Left cardiac atrium (tissue), 4 donors: Measurements from ENCODE around the gene PLCB2. TPM values are rescaled to one million over a fixed set of nuclear protein-coding genes. Genes with fewer than 3 reads are reported as not detected.

Experiments used
- ATAC-seq, 2 donors: fragments of 200-7000 bp; cut with Tn5 transposase; one replicate each; pipeline ENCODE4 v1.9.1; 2020; ENCODE audit warnings: mild to moderate bottlenecking in 2 of 2, moderate library complexity in 2 of 2
- DNase-seq: peaks from one replicate; pipeline ENCODE4 v3.0.0-alpha.2; 2020
- intact Hi-C, 2 donors: fragments of 100-400 bp; cut with DNase I; formaldehyde crosslinking; loops; one replicate each; pipeline versions ENCODE4 v1.14.1 to v1.15.1; 2022 to 2023
- total RNA-seq, 2 donors: library from RNA; stranded (reverse); fragmentation: NEBNext Ultra II Directional; extraction: Animal tissue kit (Norgen Biotek cat#: 25700); gene quantifications; one replicate each; pipeline ENCODE4 v1.2.1, GENCODE V29; 2021
- donor health status: DM: no; HTN: yes; CAD: no.
- donor health status: DM: no; HTN: yes; CAD: no; lungs with severe emphysema.
- donor health status: DM: yes; HTN: yes; CAD: no.
- donor health status: Dilated cardiomyopathy.

The PLCB2 gene
- total RNA-seq, 2 donors from 2014 or later: 8.4 to 13.5 TPM

DNA sequence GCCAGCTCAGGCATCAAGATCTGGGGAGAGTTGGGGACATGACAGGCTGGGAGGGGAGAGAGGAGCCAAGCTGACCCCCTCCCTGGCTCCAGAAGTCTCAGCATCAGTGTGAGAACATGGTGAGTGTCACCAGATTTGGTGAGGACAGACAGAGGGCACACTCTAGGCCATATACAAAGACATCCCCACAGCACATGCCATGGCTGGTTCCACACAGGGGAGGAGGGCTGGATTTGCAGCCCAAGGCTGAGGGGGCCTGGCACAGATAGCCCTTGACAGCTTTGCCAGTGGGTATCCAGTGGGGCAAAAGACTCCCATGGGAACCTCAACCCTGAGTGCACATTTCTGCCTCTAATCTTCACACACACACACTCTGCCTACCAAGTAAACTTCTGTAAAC, 14.7 kb downstream of the PLCB2 start:
- ATAC-seq: no peak
- intact Hi-C loops: no loop called here

DNA sequence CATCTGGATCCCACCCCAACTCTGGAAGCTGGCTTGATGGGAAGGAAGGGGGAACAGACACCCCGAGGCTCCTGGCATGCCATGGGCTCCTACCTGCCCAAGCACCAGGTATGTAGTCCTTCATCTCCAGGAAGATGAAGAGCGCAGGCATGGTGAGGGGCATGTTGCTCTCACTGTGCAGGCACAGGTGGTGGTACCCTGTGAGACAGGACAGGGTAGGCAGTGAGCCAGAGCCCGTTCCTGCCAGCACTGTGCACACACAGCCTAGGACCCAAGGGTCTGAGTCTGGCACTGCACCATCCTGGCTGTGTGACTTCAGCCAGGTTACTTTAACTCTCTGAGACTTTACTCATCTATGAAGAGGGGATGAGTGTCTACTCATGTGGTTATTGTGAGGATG, 15.5 kb downstream of the PLCB2 start:
- no peak for ATAC-seq
- DNase-seq: no peak
- intact Hi-C loops: no loop called here

More for the DNA sequence above, 14.7 kb downstream of the PLCB2 start:
- no peak for DNase-seq

DNA sequence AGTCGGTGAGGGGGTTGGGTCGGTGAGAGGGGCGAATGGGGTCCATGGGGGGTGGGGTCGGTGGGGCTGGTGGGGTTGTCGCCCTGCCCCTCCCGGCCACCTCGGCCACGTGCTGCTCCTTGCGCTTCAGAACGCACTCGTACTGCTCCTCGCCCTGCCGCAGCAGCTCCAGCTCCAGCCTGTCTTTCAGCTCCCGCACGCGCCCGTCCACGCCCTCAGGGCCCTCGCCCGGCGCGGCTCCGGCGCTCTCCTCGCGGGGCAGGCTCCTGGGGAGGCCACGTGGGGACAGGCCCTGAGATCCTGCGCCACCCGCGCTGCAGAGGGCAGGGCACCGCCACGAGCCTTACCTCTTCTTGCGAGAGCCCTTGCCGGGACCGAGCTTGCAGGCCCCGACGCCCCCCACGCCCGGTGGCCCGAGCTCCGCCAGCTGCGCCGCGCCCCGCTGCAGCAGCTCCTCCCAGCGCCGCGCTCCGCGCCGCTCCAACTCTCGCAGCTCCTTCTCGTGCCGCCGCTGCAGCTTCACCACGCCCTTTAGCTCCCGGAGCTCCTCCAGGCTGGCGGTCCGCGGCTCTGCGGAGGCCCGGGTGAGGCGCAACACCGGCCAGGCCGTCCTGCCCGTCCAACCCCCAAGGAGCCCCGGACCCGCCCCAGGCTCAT, 16.7 kb downstream of the PLCB2 start:
- intact Hi-C loops: no loop called here
- peak; percentile 62 for DNase-seq
- peak; percentile 46 to 66 for ATAC-seq

DNA sequence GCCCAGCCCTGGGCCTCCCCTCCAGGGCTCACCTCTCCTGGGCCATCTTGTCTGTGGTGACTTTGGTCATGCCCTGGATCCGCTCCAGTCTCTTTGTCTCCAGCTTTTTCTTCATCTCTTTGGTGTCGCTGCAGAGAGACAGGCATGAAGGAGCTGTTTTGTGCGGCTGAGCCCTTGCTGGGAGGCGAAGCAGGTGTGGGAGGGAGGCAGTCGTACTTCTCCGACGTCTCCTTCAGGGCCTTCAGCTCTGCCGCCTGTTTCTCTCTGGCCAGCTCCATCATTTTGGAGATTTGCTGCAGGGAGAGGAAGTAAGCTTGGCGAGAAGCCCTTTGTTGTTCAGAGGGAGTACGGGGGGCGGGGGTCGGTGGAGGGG, 17.2 kb downstream of the PLCB2 start:
- no peak for ATAC-seq
- DNase-seq: no peak
- intact Hi-C loops: no loop called here

DNA sequence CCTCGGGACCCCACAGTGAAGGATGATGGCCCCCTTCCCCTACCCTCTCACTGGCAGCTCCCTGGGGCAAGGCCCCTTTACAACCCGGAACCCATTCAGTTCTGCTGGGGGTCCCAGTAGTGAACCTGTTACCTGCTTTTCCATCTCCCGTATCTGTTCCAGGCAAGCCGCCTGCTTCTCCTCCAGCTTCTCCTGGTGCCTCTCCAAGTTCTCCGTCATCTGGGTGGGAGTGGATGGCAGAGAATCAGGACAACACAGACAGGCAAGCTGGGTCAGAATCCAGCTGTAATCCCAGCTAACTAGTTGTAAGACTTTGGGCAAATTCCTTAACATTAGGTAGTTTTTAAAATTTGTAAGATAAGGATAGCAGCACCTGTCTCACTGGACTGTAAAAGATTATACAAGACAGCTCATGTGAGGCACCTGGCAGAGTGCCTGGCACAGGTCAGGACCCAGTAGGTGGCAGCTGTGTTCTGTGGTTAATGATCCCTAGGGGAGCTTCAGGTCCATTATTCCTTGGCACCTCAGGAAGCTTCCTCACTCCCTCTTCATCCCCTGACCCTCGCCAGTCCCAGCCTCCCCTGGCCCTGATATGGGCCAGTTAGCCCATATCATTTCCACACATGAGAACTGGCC, 18.5 kb downstream of the PLCB2 start:
- DNase-seq: no peak
- intact Hi-C loops: no loop called here
- no peak for ATAC-seq

DNA sequence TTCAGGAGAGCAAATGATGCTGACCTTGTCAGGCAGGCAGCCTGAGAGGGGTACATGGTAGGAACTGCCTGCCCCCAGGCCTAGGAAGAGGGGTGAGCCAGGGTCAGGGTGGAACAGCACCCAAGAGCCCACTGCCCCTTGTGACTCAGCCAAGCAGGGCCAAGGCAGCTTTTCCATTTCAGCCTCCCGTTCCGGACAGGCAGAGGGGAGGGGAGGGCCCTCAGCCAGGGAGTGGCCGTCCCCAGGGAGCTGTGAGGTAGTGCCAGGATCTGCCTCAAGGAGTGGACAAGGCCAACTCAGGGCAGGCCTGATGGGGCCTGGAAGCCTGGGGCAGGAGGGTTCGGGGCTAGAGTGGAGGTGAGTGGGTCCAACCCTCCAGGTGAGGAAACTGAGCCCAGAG, 19.8 kb downstream of the PLCB2 start:
- intact Hi-C loops: no loop called here
- DNase-seq (no peak), ATAC-seq (peak in 1 of 2 donors; percentile 4)

DNA sequence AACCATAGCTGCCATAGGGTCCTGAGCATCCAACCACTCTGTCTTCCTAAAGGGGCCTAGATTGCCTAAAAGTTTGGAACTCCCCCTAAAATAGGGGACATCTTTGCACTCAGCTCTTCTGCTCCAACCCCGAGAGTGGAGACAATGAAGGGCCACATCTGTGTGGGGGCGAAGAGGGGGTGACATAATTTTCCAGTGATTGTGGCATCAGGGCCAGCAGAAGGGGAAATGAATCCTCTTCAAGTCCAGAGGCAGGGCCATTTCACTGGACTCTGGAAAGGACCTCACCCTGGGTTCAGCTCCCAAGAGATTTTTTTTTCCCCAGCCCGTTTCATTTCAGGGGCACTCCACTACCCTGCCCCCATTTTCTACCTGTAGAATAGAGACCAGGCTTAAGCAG, 20.2 kb downstream of the PLCB2 start:
- intact Hi-C loops: no loop called here
- ATAC-seq (no peak), DNase-seq (no peak)

DNA sequence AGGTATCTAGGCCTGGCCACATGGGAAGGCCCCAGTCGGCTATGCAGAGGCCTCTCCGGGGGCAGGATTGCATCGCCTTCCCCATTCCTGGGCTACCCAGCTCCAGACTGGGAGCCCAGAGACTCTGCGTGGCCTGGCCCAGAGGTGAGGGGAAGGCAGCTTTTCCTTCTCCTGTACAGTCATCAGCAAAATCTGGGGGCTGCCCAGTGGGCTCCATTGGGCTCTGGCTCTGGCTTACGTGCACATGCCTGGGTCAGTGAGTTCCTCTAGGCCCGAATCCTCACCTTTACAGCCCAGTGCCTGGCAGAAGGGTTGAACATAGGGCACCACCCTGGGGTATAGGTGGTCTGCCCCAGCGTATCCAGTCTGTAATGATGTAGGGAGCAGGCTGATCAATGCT, 20.9 kb downstream of the PLCB2 start:
- ATAC-seq: no peak
- no peak for DNase-seq
- intact Hi-C loops: no loop called here

DNA sequence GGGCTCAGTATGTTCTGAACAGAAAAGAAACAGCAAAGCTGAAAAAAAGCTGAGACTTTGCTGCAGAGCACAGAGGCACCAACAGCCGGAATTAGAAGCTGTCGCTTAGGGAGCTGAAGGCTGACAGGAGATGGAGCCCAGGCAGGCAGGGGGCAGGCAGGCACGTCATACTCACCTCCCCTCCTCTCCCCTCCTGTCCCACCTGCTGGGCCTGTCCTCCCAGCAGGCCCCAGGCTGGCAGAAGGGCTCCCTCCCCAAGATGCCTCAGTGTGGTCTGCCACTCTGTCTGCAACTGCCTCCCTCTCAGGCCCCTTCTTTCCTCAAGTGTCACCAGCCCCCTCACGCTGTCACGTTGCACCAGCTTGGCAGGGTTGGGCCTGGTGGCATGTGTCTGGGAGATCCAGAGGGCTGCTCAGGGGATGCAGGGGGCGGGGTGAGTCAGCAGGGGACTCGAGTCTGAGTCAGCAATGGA, 21.6 kb downstream of the PLCB2 start:
- ATAC-seq (peak; percentile 12 to 45), DNase-seq (no peak)
- intact Hi-C loops: no loop called here

DNA sequence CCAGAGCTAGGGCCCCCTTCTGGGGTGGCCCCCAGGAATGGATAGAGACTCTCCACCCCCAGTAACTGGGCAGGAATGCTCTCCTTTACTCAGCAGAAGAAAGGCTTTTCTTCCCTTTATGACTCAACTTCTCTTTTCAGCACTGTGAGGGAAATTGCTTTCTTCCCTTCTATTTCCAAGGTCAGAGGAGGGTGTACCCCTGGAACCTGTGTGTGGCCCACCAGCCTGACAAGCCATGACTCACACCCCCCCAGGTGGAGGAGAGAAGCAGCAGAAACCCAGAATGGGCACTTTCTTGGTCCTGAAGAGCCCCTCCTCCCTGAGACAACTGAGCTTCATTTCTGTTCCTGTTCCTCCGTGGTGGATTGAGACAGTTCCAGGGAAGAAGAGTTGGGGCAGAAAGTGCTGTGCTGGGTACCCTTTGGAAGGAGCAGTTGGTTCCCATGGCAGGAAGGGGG, 22.2 kb downstream of the PLCB2 start:
- no peak for ATAC-seq
- intact Hi-C loops: no loop called here
- DNase-seq: no peak

DNA sequence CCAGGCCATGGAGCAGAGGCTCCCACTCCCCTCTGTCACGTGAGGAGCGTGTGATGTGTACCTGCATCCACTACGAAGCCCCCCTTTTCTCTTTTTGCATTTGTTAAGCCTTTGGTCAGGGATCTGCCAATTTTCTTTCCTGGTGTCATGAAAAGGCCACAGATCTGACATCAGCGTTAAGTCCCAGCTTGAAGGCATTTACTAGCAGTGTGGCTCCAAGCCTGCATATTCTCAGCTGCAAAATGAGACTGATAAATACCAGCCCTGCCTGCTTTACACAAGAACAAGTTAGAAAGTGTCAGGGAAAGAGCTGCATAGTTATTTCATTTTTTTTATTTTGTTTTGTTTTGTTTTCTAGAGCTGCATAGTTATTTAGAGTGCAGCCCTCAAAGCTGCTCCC, 22.6 kb downstream of the PLCB2 start:
- ATAC-seq: no peak
- intact Hi-C loops: no loop called here
- no peak for DNase-seq

DNA sequence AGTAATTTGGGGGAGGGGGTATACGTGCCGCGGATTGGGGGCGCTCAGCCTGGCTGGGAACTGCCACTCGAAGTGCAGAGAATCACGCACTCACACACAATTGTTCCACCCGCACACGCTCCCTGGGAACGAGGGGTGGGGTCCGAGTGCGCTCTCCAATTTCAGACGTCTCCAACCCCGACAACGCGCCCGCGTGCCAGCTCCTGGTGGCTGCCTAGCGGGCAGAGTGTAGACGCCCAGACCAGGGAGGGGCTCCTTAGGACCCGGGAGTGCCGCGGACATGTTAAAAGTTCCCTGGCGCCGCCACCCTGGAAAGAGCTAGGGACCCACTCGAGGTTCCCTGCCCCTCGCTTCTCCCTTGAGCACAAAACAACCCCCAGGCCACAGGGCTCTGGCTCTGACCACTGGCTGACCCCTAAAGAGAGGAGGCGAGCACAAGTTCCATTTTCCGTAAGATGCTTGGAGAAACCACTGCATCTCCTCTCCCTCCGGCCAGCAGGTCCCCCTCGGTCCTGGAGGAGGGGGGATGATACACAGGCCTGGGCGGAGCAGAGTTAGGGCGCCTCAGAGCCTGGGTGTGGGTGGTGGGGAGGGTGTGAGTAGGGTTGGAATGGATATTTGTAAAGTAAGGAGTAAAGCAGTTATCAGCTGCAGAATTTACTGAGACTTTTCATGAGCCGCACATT, 24.0 kb downstream of the PLCB2 start:
- ATAC-seq (no peak), DNase-seq (no peak)
- intact Hi-C loops: loop anchor here in 1 of 2 donors (5.0 kb wide), 1 partner anchor 139 kb away; no protein-coding TSS in a partner anchor

DNA sequence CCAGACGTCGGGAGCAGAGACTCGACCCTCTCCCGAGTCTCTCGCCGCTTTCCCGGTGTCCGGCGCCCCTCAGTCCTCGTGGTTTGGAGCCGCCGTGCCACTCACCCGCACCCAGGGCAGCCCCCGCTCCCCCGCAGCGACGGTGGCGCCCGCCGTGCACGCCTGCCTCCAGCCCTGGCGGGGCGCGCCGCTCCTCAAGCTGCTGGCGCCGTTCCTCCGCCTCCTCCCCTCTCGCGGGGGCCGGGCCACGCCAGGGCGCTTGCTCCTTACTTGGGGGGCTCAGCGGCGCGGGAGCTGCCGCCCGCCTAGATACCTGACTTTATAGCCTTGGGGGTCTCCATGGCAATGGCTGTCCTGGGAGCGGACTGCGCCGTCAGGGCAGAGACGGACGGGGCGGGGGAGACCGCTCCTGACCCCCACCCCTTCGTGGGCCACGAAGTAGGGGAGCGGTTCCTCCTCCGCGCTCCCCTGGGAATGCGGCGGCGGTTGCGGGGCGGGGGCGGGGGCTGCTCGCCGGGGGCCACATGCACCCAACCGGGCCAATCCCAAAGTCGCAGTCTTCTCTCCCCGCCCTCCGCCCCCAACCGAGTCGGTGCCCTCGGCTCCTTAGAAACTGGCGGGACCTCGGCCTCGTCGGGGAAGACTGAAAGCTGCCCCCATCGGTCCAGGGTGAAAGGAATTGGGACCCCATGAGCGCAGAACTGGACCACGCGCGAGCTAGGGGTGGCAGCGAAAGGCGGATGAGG, 24.7 kb downstream of the PLCB2 start, which contains the start of gene ANKRD63:
Gene ANKRD63, minus strand, starts transcription at position 196 of the 746 bp plus-strand sequence. CDS start 478 bp downstream, outside the sequence.
- DNase-seq (no peak), ATAC-seq (peak; percentile 25 to 31)
- intact Hi-C loops: loop anchor here in 1 of 2 donors (5.0 kb wide), 1 partner anchor 139 kb away; no protein-coding TSS in a partner anchor

DNA sequence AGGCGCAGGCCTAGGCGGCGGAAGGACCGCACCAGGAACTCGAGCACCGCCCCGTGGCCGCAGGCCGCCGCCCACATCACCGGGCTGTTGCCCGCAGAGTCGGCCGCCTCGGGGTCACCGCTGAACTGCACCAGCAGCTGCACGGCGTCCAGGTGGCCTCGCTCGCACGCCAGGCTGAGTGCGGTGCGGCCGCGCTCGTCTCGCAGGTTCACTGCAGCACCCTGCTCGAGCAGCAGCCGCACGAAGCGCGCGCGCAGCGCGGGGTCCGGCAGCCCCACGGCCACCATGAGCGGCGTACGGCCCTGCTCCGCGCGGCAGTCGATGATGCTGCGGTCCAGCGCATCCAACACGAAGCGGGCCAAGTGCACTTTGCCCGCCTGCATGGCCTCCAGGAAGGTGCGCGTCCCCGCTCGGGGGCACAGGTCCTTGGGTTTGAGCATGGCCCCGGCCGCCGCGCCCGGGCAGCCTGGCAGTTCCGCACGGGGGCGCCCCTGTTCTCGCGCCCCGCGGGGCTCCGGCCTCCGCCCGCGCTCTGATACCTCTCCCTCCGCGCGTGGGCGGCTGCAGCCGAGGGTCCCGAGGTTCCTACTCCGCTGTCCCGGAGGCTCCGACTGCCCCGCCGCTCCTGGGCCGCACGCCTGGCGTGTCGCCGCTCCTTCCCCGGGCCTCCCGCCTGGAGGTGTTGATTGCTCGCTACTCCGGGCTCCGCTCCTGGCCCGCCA, 25.4 kb downstream of the PLCB2 start:
- peak; percentile 21 to 27 for ATAC-seq
- intact Hi-C loops: loop anchor here in 1 of 2 donors (5.0 kb wide), 1 partner anchor 140 kb away; no protein-coding TSS in a partner anchor
- no peak for DNase-seq

DNA sequence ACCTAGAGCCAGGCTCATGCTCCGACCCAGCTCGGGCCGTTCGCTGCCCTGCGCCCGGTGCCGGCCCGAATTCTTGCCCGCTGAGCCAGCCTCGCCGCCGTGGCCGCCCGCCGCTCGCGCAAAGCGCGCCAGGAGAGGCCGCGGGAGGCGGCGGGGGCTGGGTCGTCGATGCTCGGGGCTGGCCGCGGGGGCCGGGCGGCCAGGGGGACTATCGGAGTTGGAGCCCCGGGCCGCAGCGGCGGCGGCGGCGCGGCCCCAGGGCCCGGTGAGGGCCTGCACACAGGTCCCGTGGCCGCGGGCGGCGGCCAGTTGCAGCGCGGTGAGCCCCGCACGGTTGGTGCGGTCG, 26.0 kb downstream of the PLCB2 start:
- intact Hi-C loops: loop anchor here in 1 of 2 donors (5.0 kb wide), 1 partner anchor 141 kb away; no protein-coding TSS in a partner anchor
- DNase-seq: no peak
- no peak for ATAC-seq

DNA sequence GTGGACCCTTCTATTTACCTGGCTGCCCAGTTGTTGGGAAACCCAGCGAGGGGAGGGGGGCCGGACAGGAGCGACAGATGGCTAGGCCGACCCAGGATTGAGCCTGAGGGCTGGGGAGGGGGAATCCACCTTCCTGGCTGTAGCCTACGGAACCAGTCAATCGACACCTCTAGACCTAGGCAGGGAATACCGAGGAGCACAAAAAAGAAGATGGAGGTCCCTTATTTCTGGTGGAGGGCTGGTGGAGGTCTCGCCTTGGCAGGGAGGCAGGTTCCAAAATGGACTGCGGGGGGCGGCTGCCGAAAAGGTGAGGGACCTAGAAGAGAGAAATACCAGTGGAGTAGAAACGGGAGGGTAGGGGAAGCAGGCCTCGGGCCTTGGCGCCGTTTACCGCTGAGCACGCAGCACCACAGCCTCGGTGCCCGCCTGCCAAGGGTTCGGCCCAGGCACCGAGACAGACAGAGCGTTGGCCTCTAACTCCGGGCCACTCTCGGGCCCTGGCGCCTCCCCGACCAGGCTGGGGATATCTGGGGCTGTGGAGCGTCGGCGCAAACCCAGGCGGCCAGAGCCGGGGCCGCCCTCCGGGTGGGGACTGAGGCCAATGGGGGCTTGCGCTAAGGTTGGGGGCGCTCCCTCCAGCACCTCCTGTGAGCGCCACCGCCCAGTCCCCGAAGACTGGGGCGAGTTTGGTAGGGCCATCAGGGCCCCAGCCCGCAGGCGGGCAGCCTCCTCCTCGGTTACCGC, 26.5 kb downstream of the PLCB2 start:
- intact Hi-C loops: loop anchor here in 1 of 2 donors (5.0 kb wide), 1 partner anchor 141 kb away; no protein-coding TSS in a partner anchor
- ATAC-seq (no peak), DNase-seq (no peak)

DNA sequence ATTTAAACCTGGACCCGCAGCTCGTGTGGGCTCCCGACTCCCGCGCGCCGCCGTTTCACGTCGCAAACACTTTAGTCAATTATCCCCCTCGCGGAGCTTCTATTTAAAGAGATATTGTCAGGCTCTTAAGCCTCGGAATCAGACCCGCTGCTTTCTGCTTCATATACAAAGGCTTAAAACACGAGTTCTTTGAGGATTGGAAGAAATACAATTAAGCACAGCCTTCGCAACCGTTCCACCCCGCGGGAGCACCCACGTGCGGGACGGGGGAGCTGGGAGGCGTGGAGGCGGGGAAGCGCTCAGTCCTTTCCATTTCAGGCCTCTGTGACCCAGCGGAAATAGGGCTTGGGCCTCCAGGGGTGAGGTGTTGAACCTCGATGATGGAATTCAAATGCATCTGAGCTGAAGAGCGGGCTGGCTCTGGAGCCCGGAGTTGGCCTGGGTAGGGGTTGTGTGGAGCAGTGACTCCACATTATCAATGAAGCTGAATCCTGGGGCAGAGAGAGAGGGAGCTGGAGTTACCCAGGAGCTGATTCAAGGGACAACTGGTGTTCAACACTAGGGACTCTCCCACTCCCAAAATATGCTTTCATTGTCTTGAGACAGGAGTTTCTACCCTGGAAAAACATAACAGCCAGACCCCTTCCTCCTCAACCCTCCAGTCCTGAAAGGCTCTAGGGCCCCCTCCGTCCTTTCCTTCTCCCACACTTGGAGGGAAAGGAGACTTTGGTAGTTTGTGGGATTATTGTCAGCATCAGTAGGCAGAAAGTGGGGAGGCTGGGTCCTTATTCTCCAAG, 27.3 kb downstream of the PLCB2 start:
- DNase-seq: no peak
- intact Hi-C loops: loop anchor here in 1 of 2 donors (5.0 kb wide), 1 partner anchor 142 kb away; no protein-coding TSS in a partner anchor
- no peak for ATAC-seq
